RWPE2 (cell line): Measurements from ENCODE around the gene MATK.

Experiments
- ATAC-seq: fragments of 200-7000 bp; cut with Tn5 transposase; 3 replicates; pipeline ENCODE4 v1.9.1; 2021; ENCODE audit warnings: low read depth
- DNase-seq: peaks from one replicate; pipeline ENCODE4 v3.0.0-alpha.2; 2020; ENCODE audit warnings: low spot score
- H3K27ac ChIP-seq: fragments of 450-650 bp; 2 replicates; pipeline ENCODE4 v1.5.1; 2017; ENCODE audit warnings: mild to moderate bottlenecking; ENCODE audit not compliant: poor library complexity, severe bottlenecking
- H3K27me3 ChIP-seq: fragments of 250-450 bp; sonication (Bioruptor Pico); 2 replicates; pipeline ENCODE4 v1.5.1; 2021; ENCODE audit warnings: mild to moderate bottlenecking, moderate library complexity; ENCODE audit not compliant: insufficient read depth, poor library complexity, severe bottlenecking
- H3K36me3 ChIP-seq: fragments of 250-450 bp; sonication (Bioruptor Pico); 2 replicates; pipeline ENCODE4 v1.5.1; 2020; ENCODE audit warnings: low read depth, mild to moderate bottlenecking, moderate library complexity
- H3K4me1 ChIP-seq: fragments of 250-450 bp; sonication (Bioruptor Pico); 2 replicates; pipeline ENCODE4 v1.5.1; 2021; ENCODE audit warnings: mild to moderate bottlenecking, moderate library complexity; ENCODE audit not compliant: insufficient read depth, poor library complexity, severe bottlenecking
- H3K4me3 ChIP-seq: fragments of 250-450 bp; sonication (Bioruptor Pico); 2 replicates; pipeline ENCODE4 v1.5.1; 2021; ENCODE audit warnings: mild to moderate bottlenecking, moderate library complexity; ENCODE audit not compliant: severe bottlenecking
- H3K9me3 ChIP-seq: fragments of 250-450 bp; sonication (Bioruptor Pico); 2 replicates; pipeline ENCODE4 v1.5.1; 2021; ENCODE audit warnings: mild to moderate bottlenecking, moderate library complexity; ENCODE audit not compliant: severe bottlenecking
- CTCF ChIP-seq: fragments of 450-650 bp; IDR thresholded peaks from one replicate; pipeline ENCODE4 v1.5.1; 2017; ENCODE audit warnings: mild to moderate bottlenecking, moderate library complexity; ENCODE audit not compliant: poor library complexity, severe bottlenecking

Gene MATK

GRCh38 chr19:3785938-3786824 lies at the start of gene MATK:
MATK (minus strand) TSS chr19:3786381; CDS start chr19:3785135, 1,246 bp downstream.
- ATAC-seq (0 out of 3 replicates have a peak, but pooled peaks have one; percentile 7), DNase-seq (no peak)
- no peak within 1 kb of the TSS for H3K27ac ChIP-seq
- no peak for TF ChIP-seq CTCF
- H3K4me3 ChIP-seq, result peak within 1 kb of the TSS; percentile 37
- no peaks in the 10 kb centered on the region for H3K36me3 ChIP-seq
- H3K4me1 ChIP-seq, result no peaks in the 10 kb centered on the region
- peaks cover 10% of the 10 kb centered on the region for H3K27me3 ChIP-seq
- peaks cover 7% of the 10 kb centered on the region for H3K9me3 ChIP-seq

GRCh38 chr19:3835055-3835435 lies 48.9 kb upstream of the MATK start:
- H3K27ac ChIP-seq, result no peak overlapping the region
- H3K27me3 ChIP-seq, result no peaks in the 10 kb centered on the region
- H3K9me3 ChIP-seq, result no peaks in the 10 kb centered on the region
- TF ChIP-seq CTCF, result no peak
- no peaks in the 10 kb centered on the region for H3K4me1 ChIP-seq
- ATAC-seq, result no peak
- DNase-seq, result no peak
- H3K36me3 ChIP-seq, result no peaks in the 10 kb centered on the region
- H3K4me3 ChIP-seq, result no peak overlapping the region

GRCh38 chr19:3834349-3835054 lies 48.3 kb upstream of the MATK start:
- no peaks in the 10 kb centered on the region for H3K27me3 ChIP-seq
- H3K27ac ChIP-seq, result no peak overlapping the region
- no peak overlapping the region for H3K4me3 ChIP-seq
- H3K9me3 ChIP-seq, result no peaks in the 10 kb centered on the region
- H3K4me1 ChIP-seq, result no peaks in the 10 kb centered on the region
- ATAC-seq (no peak), DNase-seq (no peak)
- TF ChIP-seq CTCF, result no peak
- no peaks in the 10 kb centered on the region for H3K36me3 ChIP-seq

- DNase-seq (no peak), ATAC-seq (no peak)
- Histone ChIP-seq H3K36me3 (no peaks in the 10 kb centered on the region), H3K4me3 (no peak overlapping the region), H3K27ac (no peak overlapping the region), H3K27me3 (no peaks in the 10 kb centered on the region), H3K9me3 (no peaks in the 10 kb centered on the region), H3K4me1 (peaks cover under 1% of the 10 kb centered on the region)
- no peak for TF ChIP-seq CTCF
These were observed 47.6 kb upstream of the MATK start for GRCh38 chr19:3833578-3834348.
